ENCODE results near the gene ELFN2.
"Not testable (repeated sequence)": the region's sequence is repeated elsewhere in the genome, so short reads cannot be mapped to it uniquely, and the experiment has no call there.

Gene ELFN2, protein sequence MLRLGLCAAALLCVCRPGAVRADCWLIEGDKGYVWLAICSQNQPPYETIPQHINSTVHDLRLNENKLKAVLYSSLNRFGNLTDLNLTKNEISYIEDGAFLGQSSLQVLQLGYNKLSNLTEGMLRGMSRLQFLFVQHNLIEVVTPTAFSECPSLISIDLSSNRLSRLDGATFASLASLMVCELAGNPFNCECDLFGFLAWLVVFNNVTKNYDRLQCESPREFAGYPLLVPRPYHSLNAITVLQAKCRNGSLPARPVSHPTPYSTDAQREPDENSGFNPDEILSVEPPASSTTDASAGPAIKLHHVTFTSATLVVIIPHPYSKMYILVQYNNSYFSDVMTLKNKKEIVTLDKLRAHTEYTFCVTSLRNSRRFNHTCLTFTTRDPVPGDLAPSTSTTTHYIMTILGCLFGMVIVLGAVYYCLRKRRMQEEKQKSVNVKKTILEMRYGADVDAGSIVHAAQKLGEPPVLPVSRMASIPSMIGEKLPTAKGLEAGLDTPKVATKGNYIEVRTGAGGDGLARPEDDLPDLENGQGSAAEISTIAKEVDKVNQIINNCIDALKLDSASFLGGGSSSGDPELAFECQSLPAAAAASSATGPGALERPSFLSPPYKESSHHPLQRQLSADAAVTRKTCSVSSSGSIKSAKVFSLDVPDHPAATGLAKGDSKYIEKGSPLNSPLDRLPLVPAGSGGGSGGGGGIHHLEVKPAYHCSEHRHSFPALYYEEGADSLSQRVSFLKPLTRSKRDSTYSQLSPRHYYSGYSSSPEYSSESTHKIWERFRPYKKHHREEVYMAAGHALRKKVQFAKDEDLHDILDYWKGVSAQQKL

DNA sequence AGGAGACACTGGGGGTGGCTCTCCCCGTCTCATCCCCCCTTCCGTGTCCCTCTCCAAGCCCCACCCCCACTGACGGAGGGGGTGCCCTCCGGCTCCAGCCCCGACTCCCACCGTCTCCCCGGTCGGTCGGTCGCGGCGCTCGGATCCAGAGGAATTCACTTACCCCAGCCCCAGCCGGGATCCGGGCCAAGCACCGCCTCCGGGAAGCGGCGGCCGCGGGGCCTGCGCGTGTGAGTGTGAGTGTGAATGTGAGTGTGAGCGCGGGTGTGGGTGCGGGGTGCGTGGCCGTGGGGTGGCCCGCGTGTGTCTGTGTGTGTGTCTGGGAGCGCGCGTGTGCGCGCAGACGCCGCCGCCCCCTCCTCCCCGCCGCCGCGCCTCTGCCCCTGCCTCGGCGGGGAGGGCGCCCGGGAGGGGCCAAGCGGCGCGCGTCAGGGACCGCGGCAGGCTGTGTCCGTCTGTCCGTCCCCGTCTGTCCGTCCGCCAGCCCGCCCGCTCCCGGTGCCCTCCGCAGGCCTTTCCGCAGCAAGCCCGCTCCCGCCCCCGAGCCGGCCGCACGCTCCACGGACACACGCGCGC, at the start of gene ELFN2:
Gene ELFN2 (minus strand): TSS at position 345 of the 576 bp plus-strand sequence. CDS start 51,945 bp downstream, outside the sequence.
- no peak for DNase-seq

- no peak for DNase-seq
Observed at GRCh38 chr22:37476389-37477329, 49.4 kb upstream of the ELFN2 start.

DNA sequence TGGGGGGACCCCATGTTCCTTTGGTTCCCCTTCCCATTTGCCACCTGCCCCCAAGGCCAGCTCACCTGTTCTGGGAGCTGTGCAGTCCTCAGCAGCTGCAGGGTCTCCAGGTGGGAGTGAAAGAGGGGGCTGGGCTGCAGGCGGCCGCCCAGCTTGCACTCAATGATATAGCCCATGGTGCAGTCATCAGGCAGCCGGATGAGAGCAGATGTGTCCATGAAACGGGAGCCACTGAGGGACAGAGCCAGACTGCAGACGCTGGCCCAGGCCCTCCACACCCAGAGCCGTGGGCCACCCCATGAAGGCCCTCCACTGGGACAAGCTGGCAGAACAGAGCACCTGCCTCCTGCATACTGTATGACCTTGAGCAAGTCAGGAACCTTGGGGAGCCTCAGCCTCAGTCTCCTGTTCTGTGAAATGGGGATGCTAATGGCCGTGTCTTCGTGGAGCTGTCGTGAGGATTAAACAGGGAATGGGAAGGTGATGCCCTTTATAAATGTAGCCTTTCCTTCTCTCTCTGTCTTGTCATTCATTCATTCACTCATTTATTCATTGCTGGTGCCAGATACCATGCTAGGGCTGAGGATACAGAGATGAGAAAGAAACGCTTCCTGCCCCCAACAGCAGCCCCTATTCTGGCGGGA, 47.3 kb upstream of the ELFN2 start:
- no peak for DNase-seq

DNA sequence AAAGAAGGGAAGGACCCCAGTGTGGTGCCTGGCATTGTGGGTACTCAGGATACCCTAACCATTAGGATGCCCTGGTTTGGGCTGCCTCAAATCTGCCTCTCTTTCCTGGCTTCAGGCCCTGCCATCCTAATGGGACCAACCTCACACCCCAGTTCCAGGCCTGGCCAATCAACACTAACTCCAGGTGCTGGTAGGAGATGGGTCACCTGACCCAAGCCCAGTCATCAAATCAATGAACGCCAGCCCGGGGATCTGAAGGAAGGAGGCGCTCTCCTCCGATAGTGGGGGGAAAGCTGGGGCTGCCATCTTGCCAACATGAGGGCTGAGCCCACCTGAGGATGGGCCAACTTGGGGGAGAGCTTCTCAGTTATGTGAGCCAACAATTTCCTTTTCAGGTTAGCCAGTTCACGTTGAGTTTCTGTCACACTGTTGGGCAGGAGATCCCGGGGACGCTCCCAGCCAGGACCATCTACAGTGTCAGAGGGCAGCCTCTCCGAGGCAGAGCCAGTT, 46.2 kb upstream of the ELFN2 start:
- no peak for DNase-seq

- peak; percentile 23 for DNase-seq
Observed at GRCh38 chr22:37472418-37473006, 45.2 kb upstream of the ELFN2 start.

DNA sequence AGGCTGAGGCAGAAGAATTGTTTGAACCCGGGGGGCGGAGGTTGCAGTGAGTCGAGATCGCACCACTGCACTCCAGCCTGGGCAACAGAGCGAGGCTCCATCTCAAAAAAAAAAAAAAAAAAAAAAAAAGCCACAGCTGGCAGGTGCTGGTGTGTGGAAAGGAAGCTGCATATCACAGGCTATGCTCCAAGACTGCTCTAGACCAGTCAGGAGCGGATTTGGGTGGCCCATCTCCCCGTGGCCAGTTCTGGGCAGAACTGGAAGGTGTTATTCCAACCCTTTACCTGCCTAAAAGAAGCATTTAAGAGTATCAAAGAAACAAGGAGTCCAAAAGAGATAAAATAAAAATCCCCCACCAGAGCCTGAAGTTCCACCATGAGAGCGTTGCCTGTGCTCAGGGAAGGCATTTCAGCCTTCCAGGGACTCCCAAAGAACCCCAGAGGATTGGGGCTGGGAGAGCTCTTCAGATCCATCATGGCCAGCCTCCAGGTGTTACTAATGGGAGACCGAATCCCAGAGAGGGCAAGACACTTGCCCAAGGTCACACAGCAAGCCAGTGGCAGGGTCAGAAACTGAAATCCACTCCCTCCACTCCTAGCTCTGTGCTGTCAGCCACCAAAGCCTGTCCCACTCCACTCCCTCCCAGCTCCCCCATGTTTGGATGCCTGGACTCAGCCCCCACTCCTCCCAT, 44.6 kb upstream of the ELFN2 start:
- no peak for DNase-seq

- DNase-seq, result no peak
Observed at GRCh38 chr22:37470087-37470445, 42.8 kb upstream of the ELFN2 start.

- no peak for DNase-seq
Observed at GRCh38 chr22:37469416-37470086, 42.3 kb upstream of the ELFN2 start.

DNA sequence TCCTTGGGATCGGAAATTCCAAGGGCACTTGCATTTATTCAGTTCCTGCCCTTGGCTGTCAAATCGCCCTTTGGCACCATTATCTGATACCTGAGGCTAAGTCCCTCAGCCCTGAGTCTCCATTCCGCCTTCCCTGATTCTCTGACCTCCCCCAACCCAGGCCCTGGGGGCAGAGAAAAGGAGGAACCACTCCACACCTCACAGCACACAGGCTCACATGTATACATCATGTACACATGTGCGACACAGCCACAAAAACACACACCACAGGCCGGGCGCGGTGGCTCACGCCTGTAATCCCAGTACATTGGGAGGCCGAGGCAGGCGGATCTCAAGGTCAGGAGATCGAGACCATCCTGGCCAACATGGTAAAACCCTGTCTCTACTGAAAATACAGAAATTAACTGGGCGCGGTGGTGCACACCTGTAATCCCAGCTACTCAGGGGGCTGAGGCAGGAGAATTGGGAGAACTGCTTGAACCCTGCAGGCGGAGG, 41.0 kb upstream of the ELFN2 start:
- DNase-seq, result not testable (repeated sequence)

GRCh38 chr22:37467391-37467955, 40.2 kb upstream of the ELFN2 start:
- DNase-seq, result no peak

DNA sequence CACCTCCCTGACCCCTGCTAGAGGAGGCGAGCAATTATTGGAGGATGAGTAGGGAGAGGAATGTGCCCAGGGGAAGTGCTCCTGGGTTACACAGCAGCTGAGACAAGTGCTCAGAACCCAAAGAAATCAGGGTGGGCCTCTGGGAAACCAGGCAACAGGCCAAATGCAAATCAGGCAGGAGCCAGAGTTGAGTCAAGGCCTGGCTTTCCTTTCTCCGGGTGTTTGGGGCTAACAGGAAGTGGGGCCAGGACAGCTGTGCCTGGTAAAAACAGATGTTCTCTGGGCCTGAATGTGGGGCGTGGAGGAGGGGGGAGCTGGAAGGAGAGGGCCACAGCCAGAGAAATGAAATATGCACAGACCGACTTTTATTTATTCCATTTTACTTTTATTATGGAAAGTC, 36.9 kb upstream of the ELFN2 start:
- no peak for DNase-seq

DNA sequence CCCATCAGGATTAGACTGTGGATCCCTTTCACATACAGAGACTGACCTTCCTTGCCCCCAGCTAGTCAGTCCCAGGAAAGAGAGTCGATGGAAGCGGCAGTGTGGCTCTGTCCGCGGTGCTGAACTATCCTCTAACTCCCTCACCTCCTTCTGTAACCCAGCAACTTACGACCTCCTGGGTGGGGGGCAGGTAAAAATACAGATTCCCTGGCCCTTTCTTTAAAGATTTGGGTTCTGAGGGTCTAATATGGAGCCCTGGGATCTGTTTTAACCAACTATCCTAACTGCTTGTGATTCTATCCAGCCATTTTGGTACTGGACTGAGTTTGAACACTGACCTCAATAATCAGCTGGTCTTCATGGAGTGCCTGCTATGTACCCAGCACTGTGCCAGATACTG, 35.7 kb upstream of the ELFN2 start:
- DNase-seq, result no peak

- no peak for DNase-seq
Observed at GRCh38 chr22:37462436-37462835, 35.2 kb upstream of the ELFN2 start.

DNA sequence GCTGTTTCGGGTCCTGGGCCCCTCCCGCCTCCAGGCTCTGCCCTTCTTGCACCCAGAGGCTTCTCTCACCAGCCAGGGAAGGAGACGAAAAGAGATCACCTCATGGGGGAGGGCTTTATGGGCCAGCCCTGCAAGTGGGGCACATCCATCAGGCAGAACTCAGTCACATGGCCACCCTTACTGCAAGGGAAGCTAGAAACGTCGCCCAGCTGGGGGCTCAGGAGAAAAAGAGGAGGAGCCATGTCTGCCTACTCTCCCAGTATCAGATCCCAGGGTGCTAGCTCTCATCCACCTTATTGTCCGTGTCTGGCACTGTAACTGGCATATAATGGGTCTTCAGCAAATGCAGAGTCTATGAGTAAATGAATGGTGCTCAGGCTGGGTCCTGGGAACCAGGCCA, 34.7 kb upstream of the ELFN2 start:
- DNase-seq, result no peak

DNA sequence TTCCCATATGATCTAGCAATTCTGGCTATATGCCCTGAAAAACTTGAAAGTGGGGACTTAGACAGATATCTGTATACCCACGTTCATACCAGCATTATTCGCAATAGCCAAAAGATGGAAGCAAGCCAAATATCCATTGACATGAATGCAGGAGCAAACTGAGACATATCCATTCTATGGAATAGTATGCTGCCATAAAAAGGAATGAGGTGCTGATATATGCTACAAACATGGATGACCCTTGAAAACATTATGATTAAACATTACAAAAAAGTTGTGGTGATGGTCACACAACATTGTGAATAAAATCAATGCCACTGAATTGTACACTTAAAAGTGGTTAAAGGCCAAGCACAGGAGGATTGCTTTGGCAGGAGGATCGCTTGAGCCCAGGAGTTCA, 33.4 kb upstream of the ELFN2 start:
- no peak for DNase-seq

GRCh38 chr22:37459206-37459605, 31.9 kb upstream of the ELFN2 start:
- peak; percentile 43 for DNase-seq

- peak; percentile 51 for DNase-seq
Observed at GRCh38 chr22:37457093-37457893, 30.0 kb upstream of the ELFN2 start.

DNA sequence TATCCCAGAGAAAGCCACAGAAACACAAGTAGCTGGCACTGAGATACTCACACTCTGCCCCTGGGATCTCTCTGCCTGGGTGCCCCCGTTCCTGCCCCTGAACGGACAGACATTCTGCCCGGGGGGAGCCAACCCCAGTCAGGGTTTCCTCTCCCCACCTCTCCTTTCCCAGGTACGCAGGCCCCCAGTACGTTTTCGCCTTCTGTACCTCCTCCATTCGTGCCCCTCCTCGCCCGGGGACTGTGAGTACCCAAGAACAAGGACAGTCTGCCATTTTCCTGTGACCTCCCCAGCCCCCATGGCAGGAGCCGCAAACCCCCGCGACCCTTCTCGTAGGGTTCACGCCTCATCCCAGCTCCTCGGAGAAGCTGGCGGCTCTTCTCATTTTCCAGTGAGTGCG, 29.1 kb upstream of the ELFN2 start:
- DNase-seq, result no peak

DNA sequence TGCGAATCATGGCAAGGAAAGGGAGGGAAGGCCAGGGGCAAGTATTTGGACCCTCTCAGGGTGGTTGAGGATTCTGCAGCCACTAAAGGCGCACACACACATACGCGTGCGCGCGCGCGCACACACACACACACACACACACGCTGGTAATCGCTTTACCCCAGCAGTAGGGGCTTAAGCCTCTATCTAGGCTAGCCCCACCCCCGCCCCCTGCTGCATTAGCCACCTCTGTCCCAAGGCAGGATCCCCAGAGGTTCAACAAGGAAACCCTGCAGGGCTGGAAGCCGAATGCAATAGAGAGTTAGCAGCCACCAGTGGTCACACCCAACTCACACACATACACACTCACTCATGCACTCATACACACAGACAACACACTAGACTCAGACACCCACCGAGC, 28.6 kb upstream of the ELFN2 start:
- no peak for DNase-seq

Data from NCI-H1436 (cell line).